WERI-Rb-1 (cell line): Measurements from ENCODE around the gene RPL15.

Source experiments
- DNase-seq: peaks from one replicate; pipeline ENCODE4 v3.0.0-alpha.2; 2020
- H3K27ac ChIP-seq: fragments of 250-450 bp; sonication (Bioruptor Pico); 2 replicates; pipeline ENCODE4 v1.5.1; 2020; ENCODE audit warnings: mild to moderate bottlenecking, moderate library complexity
- H3K27me3 ChIP-seq: fragments of 250-450 bp; sonication (Bioruptor Pico); 2 replicates; pipeline ENCODE4 v1.5.1; 2021; ENCODE audit warnings: mild to moderate bottlenecking, low read depth, moderate library complexity; ENCODE audit not compliant: insufficient read depth, severe bottlenecking
- H3K36me3 ChIP-seq: fragments of 250-450 bp; sonication (Bioruptor Pico); 2 replicates; pipeline ENCODE4 v1.5.1; 2020; ENCODE audit warnings: mild to moderate bottlenecking, moderate library complexity
- H3K4me3 ChIP-seq: 2 replicates; pipeline ENCODE4 v1.5.1; 2011; ENCODE audit warnings: low read depth, mild to moderate bottlenecking, control low read depth, low read length
- H3K9me3 ChIP-seq: fragments of 250-450 bp; sonication (Bioruptor Pico); 2 replicates; pipeline ENCODE4 v1.5.1; 2021; ENCODE audit warnings: mild to moderate bottlenecking, moderate library complexity; ENCODE audit not compliant: severe bottlenecking
- CTCF ChIP-seq: IDR thresholded peaks from 2 replicates; pipeline ENCODE4 v1.5.1; 2011; ENCODE audit warnings: low read depth, mild to moderate bottlenecking, control low read depth, inconsistent platforms, low read length

RPL15 gene

GRCh38 chr3:23872330-23872729 is 44.6 kb upstream of the RPL15 start:
- TF ChIP-seq CTCF: no peak
- no peaks in the 10 kb centered on the region for H3K9me3 ChIP-seq
- no peak overlapping the region for H3K4me3 ChIP-seq
- no peaks in the 10 kb centered on the region for H3K36me3 ChIP-seq
- no peak overlapping the region for H3K27ac ChIP-seq
- DNase-seq: no peak
- no peaks in the 10 kb centered on the region for H3K27me3 ChIP-seq

GRCh38 chr3:23873941-23874340 is 43.0 kb upstream of the RPL15 start:
- H3K27me3 ChIP-seq: no peaks in the 10 kb centered on the region
- DNase-seq: no peak
- no peaks in the 10 kb centered on the region; the same call in 1 of the 2 replicates for H3K36me3 ChIP-seq
- no peak for TF ChIP-seq CTCF
- H3K4me3 ChIP-seq: no peak overlapping the region
- no peaks in the 10 kb centered on the region for H3K9me3 ChIP-seq
- no peak overlapping the region for H3K27ac ChIP-seq

GRCh38 chr3:23874359-23875112 is 42.4 kb upstream of the RPL15 start:
- no peak for DNase-seq
- Histone ChIP-seq H3K27ac (no peak overlapping the region), H3K27me3 (no peaks in the 10 kb centered on the region), H3K9me3 (no peaks in the 10 kb centered on the region), H3K36me3 (no peaks in the 10 kb centered on the region; the same call in 1 of the 2 replicates), H3K4me3 (no peak overlapping the region)
- no peak for TF ChIP-seq CTCF

DNA sequence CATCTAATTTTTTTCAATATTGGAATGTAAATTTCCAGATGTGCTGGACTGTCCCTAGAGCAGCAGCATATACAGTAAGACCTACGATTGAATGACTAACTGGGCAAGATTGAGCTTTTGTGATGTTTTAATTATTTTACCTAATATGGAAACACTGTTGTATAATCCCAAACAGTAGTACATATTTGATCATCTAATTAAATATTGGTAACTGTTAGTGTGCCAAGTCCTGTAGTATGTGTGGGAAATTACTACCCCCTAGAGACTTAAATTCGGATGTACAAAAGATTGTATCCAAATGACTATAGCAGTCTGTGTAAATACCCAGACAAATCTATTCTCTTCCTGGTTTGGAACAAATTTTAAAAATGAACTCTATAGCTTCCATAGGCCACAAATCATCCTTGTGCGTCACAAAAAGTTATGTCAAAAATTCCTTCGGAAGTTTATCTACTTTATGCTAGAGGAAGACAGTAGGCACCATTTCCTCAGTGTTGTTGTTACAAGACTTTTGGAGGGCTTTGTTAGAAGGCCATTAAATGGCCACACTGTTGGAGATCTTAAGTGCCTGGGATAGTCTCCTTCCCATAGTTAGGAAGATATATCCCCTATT is 41.7 kb upstream of the RPL15 start:
- no peaks in the 10 kb centered on the region; the same call in 1 of the 2 replicates for H3K36me3 ChIP-seq
- H3K27me3 ChIP-seq: no peaks in the 10 kb centered on the region
- no peak for DNase-seq
- no peak for TF ChIP-seq CTCF
- no peaks in the 10 kb centered on the region for H3K9me3 ChIP-seq
- no peak overlapping the region for H3K4me3 ChIP-seq
- no peak overlapping the region for H3K27ac ChIP-seq

GRCh38 chr3:23876923-23877322 is 40.0 kb upstream of the RPL15 start:
- H3K27ac ChIP-seq: no peak overlapping the region
- no peaks in the 10 kb centered on the region for H3K27me3 ChIP-seq
- no peak for TF ChIP-seq CTCF
- H3K4me3 ChIP-seq: no peak overlapping the region
- no peaks in the 10 kb centered on the region for H3K9me3 ChIP-seq
- H3K36me3 ChIP-seq: no peaks in the 10 kb centered on the region; the same call in 1 of the 2 replicates
- no peak for DNase-seq
